GM21737 (cell line): ENCODE results near the gene DHCR7.

ENCODE experiments used
- ATAC-seq: cut with Tn5 transposase; IDR thresholded peaks from one replicate; pipeline ENCODE4 v1.9.1; 2021; ENCODE audit warnings: mild to moderate bottlenecking, moderate library complexity; ENCODE audit not compliant: unreplicated experiment

Gene DHCR7

GRCh38 chr11:71387784-71388636 is 60.2 kb downstream of the DHCR7 start:
- ATAC-seq, result no peak

GRCh38 chr11:71387200-71387599 is 61.0 kb downstream of the DHCR7 start:
- ATAC-seq, result no peak

- no peak for ATAC-seq
Observed at GRCh38 chr11:71386202-71386601, 62.0 kb downstream of the DHCR7 start.

- no peak for ATAC-seq
Observed at GRCh38 chr11:71385091-71385490, 63.1 kb downstream of the DHCR7 start.

GRCh38 chr11:71384561-71384960 is 63.6 kb downstream of the DHCR7 start:
- ATAC-seq, result no peak
